ENCODE data around the gene RTN3. TPM values are rescaled to one million over a fixed set of nuclear protein-coding genes. Genes with fewer than 3 reads are reported as not detected.
"Not testable (repeated sequence)": the region's sequence is repeated elsewhere in the genome, so short reads cannot be mapped to it uniquely, and the experiment has no call there.

Gene RTN3, protein sequence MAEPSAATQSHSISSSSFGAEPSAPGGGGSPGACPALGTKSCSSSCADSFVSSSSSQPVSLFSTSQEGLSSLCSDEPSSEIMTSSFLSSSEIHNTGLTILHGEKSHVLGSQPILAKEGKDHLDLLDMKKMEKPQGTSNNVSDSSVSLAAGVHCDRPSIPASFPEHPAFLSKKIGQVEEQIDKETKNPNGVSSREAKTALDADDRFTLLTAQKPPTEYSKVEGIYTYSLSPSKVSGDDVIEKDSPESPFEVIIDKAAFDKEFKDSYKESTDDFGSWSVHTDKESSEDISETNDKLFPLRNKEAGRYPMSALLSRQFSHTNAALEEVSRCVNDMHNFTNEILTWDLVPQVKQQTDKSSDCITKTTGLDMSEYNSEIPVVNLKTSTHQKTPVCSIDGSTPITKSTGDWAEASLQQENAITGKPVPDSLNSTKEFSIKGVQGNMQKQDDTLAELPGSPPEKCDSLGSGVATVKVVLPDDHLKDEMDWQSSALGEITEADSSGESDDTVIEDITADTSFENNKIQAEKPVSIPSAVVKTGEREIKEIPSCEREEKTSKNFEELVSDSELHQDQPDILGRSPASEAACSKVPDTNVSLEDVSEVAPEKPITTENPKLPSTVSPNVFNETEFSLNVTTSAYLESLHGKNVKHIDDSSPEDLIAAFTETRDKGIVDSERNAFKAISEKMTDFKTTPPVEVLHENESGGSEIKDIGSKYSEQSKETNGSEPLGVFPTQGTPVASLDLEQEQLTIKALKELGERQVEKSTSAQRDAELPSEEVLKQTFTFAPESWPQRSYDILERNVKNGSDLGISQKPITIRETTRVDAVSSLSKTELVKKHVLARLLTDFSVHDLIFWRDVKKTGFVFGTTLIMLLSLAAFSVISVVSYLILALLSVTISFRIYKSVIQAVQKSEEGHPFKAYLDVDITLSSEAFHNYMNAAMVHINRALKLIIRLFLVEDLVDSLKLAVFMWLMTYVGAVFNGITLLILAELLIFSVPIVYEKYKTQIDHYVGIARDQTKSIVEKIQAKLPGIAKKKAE
- 49.3 TPM for total RNA-seq

DNA sequence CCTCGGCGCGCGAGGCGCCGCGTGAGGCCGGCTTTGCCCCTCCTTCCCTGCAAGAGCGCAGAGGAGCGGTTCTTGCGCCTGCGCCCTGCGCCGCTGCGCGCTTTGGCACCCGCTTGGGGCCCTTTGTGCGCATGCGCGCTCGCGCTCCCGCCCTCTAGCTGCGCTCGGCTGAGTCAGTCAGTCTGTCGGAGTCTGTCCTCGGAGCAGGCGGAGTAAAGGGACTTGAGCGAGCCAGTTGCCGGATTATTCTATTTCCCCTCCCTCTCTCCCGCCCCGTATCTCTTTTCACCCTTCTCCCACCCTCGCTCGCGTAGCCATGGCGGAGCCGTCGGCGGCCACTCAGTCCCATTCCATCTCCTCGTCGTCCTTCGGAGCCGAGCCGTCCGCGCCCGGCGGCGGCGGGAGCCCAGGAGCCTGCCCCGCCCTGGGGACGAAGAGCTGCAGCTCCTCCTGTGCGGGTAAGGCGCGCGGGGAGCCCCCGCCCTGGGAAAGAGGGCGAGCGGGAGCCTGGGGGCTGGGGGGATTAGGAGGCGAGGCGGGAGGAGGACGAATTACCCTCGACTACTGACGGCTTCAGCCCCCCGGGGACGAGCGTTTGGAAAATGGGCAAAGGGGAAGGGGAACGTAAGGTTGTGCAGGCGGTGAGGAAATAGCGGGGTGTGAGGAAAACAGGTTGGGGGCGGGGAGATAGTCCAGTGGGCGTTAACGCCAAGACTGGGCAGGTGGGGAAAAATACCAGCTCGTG lies at the start of gene RTN3:
Gene RTN3 (plus strand): TSS at position 180 of the 745 bp plus-strand sequence. CDS start 137 bp downstream, at position 317.
- ATAC-seq: peak; percentile 97

DNA sequence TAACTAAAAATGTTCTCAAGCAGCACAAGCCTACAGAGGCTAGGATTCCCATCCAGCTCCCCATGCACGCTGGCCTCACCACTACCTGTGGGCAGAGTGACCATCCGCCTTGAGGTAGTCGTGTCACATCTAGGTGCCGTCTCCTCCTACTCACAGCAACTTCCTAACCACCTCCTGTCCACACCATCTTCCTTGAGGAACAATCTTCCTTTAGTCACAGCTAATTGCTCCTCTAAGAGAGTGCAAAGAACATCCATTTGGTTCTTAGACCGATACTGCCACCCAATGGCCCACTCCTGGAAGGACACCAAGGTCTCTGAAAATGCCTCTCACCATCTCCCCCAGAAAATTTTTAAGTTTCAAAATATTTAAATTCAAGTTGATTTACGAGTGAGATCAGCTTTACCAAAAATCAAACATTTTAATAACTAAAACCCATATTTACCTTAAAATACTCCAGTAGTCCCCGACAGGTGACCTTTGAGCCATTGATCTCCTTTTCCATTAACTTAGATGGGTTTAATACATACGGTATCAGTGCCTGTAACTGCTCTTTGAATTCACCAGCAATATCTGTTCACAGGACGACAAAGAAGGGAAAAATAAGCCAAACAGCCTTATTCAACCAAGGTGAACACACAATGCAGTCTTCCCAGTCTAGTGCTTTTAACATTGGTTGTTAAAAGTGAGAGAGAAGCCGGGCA lies 45.4 kb upstream of the RTN3 start:
- peak; percentile 72 for ATAC-seq

DNA sequence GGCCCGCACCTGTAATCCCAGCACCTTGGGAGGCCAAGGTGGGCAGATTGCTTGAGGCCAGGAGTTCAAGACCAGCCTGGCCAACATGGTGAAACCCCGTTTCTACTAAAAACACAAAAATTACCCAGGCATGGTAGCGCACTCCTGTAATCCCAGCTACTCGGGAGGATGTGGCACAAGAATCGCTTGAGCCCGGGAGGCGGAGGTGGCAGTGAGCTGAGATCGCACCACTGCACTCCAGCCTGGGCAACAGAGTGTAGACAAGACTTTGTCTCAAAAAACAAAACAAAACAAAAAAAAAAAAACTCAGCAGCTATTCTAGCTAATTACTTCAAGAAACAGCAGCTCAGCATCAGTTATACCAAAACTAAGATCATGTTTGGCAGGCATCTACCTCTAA lies 42.9 kb upstream of the RTN3 start:
- ATAC-seq: not testable (repeated sequence)

DNA sequence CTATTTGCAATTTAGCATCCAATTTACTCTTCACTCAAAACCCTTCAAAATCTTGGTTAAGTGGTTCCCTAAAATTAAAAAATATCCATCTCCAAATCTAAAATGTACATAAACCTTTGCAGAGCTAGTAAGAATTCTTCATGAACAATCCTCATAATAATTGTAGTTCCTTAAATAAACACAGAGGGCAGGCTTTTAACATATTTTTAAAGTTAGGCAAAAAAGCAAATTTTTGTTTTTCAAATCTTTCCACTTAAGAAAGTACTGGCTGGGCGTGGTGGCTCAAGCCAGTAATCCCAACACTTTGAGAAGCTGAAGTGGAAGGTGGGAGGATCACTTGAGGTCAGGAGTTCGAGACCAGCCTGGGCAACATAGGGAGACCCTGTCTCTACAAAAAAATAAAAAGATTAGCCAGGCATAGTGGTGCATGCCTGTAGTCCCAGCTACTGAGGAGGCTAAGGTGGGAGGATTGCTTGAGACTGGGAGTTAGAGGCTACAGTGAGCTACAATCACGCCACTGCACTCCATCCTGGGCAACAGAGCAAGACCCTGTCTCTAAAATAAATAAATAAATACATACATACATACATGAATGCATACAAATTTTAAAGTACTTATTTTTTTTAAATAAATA lies 42.0 kb upstream of the RTN3 start:
- no peak for ATAC-seq

DNA sequence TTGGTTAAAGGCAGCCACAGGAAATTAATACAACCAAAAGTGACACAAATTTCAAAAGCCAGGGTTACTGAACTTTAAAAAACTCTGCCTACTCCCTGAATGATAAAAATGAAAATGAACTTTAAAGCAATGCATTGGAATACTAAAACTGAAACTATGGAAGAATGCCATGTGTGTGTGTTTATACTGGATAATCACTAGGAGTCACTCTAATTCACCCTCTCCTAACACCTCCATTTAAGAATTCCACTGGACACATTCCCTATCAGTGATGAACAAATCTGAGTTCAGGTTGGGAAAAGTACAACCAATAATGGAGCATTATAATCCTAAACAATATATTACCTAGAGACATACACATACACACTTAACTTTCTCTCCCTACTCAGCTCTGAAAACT lies 39.6 kb upstream of the RTN3 start:
- no peak for ATAC-seq

DNA sequence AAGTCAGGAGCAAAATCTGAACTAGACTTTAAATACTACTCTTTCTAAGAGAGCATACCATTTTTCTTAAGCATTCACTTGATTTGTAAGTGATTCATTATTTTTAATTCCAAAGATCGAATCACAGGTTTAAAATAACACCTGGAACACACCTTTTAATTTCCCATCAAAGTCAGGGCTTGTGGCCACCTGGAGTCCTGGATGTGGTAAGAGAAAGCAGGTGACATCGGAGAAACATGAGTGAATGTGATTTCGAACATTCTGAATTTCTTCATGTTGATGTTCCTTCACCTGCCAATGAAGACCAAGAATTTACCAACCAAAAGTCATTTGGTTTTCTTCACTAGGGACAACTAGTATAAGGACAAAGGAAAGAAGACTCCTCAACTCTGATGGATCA lies 38.1 kb upstream of the RTN3 start:
- ATAC-seq: no peak

DNA sequence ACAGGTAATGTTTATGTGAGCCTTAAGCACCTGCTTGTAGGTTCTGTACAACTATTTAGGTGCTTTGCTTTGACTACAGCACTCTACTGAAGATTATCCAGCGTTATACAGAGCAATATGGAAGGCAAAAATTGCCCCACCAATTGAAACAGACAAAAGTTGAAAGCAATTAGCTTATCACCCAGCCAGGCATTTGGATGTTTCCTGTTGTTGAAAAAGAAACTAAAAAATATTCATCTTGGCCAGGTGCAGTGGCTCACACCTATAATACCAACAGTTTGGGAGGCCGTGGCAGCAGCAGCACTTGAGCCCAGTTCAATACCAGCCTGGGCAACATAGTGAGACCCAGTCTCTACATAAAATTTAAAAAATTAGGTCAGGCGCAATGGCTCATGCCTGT lies 28.6 kb upstream of the RTN3 start:
- ATAC-seq: no peak

DNA sequence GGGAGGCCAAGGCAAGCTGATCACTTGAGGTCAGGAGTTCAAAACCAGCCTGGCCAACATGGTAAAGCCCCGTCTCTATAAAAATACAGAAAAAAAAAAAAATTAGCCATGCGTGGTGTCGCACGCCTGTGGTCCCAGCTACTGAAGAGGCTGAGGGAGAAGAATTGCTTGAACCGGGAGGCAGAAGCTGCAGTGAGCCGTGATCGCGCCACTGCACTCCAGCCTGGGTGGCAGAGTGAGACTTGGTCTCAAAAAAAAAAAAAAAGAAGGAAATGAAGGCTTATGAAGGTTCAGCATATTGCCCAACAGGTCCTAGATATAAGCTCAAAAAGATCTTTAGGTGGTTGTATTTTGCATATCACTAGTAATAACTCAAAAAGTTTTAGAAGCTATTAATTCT lies 20.3 kb upstream of the RTN3 start:
- ATAC-seq: no peak

DNA sequence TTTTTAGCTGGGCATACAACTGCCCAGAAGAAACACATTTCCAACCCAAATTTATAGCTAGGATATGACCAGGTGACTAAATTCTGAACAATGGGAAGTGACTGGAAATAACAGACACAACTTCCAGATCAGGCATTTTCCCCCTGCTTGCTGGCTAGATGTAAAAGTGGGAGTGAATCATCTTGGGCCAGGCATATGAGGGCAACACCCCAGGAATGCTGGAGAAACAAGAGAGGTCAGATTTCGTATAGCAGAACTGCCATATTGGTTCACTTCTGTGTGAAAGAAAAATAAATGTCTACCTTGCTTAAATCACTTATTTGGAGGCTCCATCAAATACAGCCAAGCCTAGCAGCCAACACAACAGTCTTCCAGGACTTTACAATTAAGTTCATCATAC lies 17.5 kb upstream of the RTN3 start:
- peak; percentile 46 for ATAC-seq

DNA sequence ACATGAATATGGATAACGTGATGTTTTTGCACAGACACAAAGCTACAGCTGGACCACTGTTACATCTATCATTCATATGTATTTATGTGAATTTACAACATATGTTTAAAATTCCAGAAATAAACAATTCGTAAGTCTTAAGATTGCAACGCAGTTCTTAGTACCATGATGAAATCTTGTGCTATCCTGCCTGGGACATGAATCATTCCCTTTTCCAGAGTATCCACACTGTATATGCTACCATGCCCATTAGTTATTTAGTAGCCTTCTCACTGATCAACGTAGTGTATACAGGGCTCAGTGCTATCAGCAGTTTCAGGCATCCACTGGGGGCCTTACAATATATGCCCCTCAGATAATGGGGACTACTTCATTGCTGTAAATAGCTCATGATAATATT lies 14.4 kb upstream of the RTN3 start:
- ATAC-seq: no peak

DNA sequence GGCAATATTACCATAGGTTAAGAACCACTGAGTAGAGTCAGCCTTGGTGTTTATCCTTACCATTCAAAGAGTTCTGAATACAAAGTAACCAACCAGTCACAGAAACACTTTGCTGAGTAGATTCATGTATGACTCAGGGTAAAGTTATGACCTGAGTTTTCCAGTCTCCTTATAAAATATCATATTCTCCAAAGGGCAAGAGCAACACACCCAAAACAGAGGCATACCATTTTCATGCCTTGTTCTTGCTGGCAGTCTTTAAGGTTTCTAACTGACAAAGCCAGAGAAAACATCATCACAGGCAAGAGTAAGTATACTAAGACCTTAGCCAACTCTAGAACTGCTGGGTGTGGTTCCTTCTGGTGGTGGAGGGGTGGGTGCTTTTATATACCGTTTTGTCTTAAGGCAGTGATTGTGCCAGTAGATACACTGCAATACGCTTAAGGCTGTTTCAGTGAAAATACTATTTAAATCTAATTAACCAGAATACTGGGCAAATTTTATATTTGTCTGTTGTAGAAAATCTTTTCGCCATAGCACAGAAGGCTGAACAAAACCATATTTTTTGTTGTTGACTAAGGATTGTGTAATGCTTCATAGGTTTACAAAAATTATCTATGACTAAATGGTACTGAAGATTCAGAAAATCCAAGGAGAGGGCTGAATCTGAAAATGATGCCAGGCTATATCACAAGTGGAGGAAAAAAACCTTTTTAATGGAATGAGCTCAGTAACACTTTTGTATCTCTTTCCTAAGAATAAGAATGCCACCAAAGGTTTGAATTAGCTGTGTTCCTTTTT lies 13.1 kb upstream of the RTN3 start:
- peak; percentile 61 for ATAC-seq

DNA sequence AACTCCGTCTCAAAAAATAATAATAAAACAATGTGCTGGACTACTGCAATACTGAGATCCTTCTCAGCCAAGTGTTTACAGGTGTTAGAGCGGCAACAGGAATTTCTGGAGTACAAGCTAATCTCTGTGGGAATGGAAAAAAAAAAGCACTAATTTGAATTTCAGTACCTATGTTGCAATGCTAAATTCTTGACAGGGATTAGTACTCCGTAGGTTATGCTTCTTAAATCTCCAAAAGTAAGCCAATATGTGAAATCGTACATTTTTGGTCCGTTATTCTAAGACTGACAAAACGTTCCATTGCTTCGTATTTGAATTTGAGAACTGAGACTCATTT lies 11.2 kb upstream of the RTN3 start:
- ATAC-seq: no peak

DNA sequence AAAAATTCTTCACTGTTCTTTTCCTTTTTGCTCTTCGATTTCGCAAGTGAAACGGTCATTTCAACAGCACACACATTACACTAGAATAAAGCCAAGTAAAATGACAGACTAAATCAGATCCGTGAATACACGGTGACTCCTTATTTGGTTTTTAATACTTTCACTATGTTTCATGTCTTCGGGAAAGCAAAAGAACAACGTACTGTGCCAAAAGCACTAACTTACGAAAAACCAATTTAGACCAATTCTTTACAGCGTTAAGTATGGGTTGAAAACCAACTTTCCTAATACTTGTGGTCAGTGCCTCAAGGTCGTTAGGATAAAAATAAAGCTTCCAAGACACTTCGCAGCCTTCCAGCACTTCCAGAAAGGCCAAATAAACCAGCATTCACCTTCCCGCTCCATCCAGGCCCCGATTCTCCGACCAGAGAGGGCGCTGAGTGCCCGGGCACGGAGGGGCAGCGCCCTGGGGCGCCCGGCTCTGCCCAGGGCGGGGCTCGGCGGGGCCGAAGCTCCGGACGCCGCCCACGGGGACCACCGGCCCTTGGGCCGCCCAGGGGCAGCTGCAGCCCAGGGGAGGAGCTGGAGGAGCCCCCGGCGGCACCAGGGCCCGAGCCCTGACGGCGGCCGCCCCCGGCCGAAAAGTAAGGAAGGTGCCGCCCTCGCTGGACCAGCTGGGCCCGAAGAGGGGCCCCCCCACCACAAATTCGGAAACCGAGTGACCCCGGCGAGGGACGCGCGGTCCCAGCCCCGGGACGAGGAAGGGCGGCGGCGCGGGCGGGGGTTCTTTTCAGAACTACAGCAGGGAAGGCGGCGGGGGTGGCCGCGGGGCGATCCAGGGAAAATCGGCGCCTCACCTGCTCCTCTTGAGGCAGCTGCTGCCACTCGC lies 10.6 kb upstream of the RTN3 start:
- ATAC-seq: peak; percentile 29

DNA sequence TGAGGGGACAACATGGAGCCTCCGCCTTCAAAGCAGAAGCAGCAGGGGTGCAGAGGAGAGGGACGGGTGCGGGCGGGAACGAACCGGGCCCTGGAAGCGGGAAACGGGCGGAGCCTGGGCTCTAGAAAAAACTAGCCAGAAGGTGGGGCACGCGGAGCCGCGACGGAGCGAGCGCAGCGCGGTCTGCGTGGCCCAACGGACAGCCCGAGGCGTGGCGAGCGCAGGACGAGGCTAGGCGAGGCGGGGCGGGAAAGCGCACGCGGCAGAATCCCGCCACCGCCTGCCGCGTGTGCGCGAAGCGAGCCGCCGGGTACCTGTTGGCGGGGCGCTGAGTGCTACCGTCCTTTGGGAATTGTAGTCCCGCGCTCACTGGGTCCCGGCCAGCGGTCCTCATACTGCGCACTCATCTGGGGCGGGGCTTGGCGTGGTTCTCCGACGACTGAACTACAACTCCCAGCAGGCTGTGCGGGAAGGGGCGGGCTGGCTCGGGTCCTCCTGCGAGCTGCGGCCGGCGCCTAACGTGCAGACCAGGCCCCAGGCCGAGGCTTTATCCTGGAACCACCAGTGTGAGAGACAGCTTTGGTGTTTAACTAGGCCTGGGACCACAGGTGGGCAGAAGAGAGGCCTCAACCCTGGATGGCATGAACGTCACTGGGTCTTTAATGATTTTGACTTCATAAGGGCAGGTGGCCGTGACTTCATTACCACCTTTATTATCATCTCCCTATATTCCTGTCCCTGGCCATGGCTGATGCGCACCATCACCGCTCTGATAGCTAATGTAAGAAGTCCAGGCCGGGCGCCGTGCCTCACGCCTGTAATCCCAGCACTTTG lies 9.8 kb upstream of the RTN3 start, which contains the start of gene ATL3:
Gene ATL3 (minus strand): TSS at position 55 of the 834 bp plus-strand sequence. CDS start 41 bp downstream, at position 14.
- peak; percentile 92 for ATAC-seq

DNA sequence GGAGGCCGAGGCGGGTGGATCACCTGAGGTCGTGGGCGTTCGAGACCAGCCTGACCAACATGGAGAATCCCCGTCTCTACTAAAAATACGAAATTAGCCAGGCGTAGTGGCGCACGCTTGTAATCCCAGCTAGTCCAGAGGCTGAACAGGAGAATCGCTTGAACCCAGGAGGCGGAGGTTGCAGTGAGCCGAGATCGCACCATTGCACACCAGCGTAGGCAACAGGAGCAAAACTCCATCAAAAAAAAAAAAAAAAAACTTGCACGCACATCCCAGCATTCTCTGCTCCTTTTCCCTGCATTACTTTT lies 9.2 kb upstream of the RTN3 start:
- no peak for ATAC-seq

DNA sequence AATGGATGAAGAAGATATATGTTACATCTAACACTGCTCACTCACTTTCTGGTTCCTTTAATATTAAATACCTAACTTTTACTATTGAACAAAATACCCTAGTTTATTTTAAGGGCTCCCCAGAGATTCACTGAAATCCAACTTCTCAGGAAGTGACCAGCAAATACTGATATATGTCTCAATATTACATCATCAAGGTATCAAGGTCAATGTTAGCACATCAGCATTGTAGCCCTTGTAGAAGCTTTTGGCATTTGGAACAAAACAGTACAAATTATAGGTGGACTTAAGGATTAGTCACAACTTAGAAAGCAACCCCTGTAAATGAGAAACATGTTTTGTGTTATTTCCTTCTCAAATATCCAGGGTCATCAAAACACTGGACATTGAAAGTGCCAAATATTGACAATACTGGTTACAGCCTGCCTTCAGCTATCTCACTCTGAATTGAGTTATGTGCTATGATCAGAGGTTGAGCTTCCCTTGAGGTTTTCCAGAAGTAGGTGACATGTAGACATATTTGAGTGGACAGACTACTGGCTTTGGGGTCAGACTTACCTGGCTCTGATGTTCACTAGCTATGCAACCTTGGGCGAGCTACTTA lies 8.3 kb upstream of the RTN3 start:
- no peak for ATAC-seq

DNA sequence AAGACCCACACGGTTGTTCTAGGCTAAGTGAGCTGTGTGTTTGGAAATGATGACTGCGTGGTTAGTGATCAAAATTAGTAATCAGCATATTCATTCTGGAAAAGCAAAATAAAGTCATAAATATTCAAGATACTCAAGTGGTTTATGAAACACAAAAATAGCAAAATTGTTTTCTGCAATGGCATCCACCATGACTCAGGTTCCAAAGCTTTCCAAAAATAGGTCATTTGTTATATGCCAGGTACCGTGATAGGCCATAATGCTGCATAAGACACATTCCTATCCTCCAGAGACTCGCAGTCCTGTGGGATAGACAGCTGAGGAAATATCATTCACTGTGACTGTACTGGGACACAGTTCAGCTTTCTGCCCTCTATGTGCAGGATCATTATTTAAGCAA lies 7.7 kb upstream of the RTN3 start:
- no peak for ATAC-seq

DNA sequence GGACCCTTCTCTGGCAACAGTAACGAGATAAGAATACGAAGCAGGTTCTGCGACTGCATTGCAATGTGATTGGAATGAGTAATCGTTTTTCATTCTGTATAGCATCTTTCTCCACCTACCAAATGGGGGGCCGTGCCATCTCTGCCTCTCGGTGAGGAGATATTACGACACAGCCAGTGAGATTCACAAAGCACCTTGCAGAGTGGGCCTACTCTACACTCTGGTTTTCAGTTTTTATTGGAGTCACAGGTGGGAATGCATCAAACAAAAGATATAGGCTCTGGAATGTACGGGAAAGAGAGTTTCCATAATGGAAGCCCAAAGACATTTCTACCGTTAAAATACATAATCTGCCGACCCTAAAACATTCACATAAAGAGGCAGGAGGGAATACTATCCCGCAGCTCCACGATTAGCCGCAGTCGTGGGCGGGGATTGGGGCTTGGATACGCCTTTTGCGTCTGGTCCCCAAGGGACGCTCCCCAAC lies 423 bp upstream of the RTN3 start:
- ATAC-seq: peak; percentile 5
